GM12878 (cell line): ENCODE results near the gene ZDHHC1. TPM values are rescaled to one million over a fixed set of nuclear protein-coding genes. Genes with fewer than 3 reads are reported as not detected.
"Not testable (repeated sequence)": the region's sequence is repeated elsewhere in the genome, so short reads cannot be mapped to it uniquely, and the experiment has no call there.

Experiments
- ATAC-seq: fragments of 200-7000 bp; cut with Tn5 transposase; 3 replicates; pipeline ENCODE4 v1.9.1; 2020; ENCODE audit warnings: mild to moderate bottlenecking, moderate library complexity
- BruUV-seq: library from RNA; stranded (reverse); fragments of 400-500 nt; replicated peaks from 2 replicates; lab custom pipeline; 2021; lab: Mats Ljungman, UMichigan
- CTCF ChIA-PET: fragments of 300-600 bp; sonication (Branson Sonifier 250); formaldehyde crosslinking; extraction: SDS; loops from one replicate; lab custom pipeline; 2021; ENCODE audit warnings: inconsistent platforms; lab: Yijun Ruan, JAX
- POLR2A ChIA-PET: fragments of 350-600 bp; formaldehyde crosslinking; extraction: SDS; loops from one replicate; lab custom pipeline; 2021; ENCODE audit warnings: inconsistent platforms; lab: Charles Lee
- RAD21 ChIA-PET: fragments of 300-600 bp; sonication (Branson Sonifier 250); formaldehyde crosslinking; loops from one replicate; lab custom pipeline; 2023; ENCODE audit warnings: antibody characterized with exemption; ENCODE audit not compliant: unreplicated experiment; lab: Charles Lee
- SMC1A ChIA-PET: fragments of 300-600 bp; sonication (Branson Sonifier 250); formaldehyde crosslinking; loops from one replicate; lab custom pipeline; 2023; ENCODE audit not compliant: unreplicated experiment, uncharacterized antibody; lab: Charles Lee
- DNase-seq: peaks from one replicate; pipeline ENCODE4 v3.0.0-alpha.2; 2011; ENCODE audit warnings: low read depth, low spot score
- FAIRE-seq: peaks from 3 replicates; lab custom pipeline; 2011; peaks lifted over from hg19 to GRCh38; lab: Jason Lieb, UNC
- H2AFZ ChIP-seq: 2 replicates; pipeline ENCODE4 v1.6.0; 2011; ENCODE audit warnings: low read depth, low read length, control low read depth; ENCODE audit not compliant: control insufficient read depth
- H3K27ac ChIP-seq: 2 replicates; pipeline ENCODE4 v1.5.1; 2011; ENCODE audit warnings: control low read depth; ENCODE audit not compliant: control insufficient read depth, insufficient read depth
- H3K27me3 ChIP-seq, 2 experiments: replicated peaks in 1 of 2; 2 replicates each; pipeline versions ENCODE4 v1.6.0 to v1.6.1; 2011; ENCODE audit warnings: low read length in 1 of 2; ENCODE audit not compliant: control insufficient read depth in 2 of 2, insufficient read depth in 2 of 2
- H3K36me3 ChIP-seq, 2 experiments: 2 replicates each; pipeline ENCODE4 v1.5.1; 2011; ENCODE audit warnings: low read length in 1 of 2; ENCODE audit not compliant: control insufficient read depth in 2 of 2, insufficient read depth in 2 of 2
- H3K4me1 ChIP-seq: 2 replicates; pipeline ENCODE4 v1.6.1; 2011; ENCODE audit warnings: mild to moderate bottlenecking, low read length, moderate library complexity, mixed read lengths; ENCODE audit not compliant: control insufficient read depth, insufficient read depth
- H3K4me2 ChIP-seq: 2 replicates; pipeline ENCODE4 v1.6.0; 2011; ENCODE audit warnings: control low read depth; ENCODE audit not compliant: control insufficient read depth, insufficient read depth
- H3K4me3 ChIP-seq: fragments of 200-600 bp; sonication (generic); 2 replicates; pipeline ENCODE4 v1.5.1; 2016
- H3K79me2 ChIP-seq: 2 replicates; pipeline ENCODE4 v1.6.0; 2011; ENCODE audit warnings: low read length; ENCODE audit not compliant: control insufficient read depth, insufficient read depth
- H3K9ac ChIP-seq: 2 replicates; pipeline ENCODE4 v1.8.0; 2011; ENCODE audit warnings: low read length, control low read depth, mixed read lengths; ENCODE audit not compliant: control insufficient read depth, insufficient read depth
- H3K9me3 ChIP-seq: replicated peaks from 3 replicates; pipeline ENCODE4 v1.5.1; 2011; ENCODE audit warnings: mild to moderate bottlenecking, low read length; ENCODE audit not compliant: control insufficient read depth, insufficient read depth
- H4K20me1 ChIP-seq: 2 replicates; pipeline ENCODE4 v1.6.0; 2011; ENCODE audit not compliant: control insufficient read depth, insufficient read depth
- CREM ChIP-seq: IDR thresholded peaks from 2 replicates; pipeline ENCODE4 v1.6.1; 2014; ENCODE audit warnings: antibody characterized with exemption, low read depth
- EZH2 ChIP-seq: IDR thresholded peaks from 2 replicates; pipeline ENCODE4 v1.6.1; 2012; ENCODE audit warnings: low read depth, mild to moderate bottlenecking, control low read depth, inconsistent platforms, low read length, borderline replicate concordance; ENCODE audit not compliant: control insufficient read depth
- GATAD2B ChIP-seq: fragments of 450-650 bp; conservative IDR thresholded peaks from 2 replicates; pipeline ENCODE4 v1.6.1; 2017; ENCODE audit warnings: low read depth, mild to moderate bottlenecking, moderate library complexity
- HDAC6 ChIP-seq: fragments of 200-600 bp; sonication (generic); IDR thresholded peaks from one replicate; pipeline ENCODE4 v1.8.0; 2017; ENCODE audit warnings: antibody characterized with exemption; ENCODE audit not compliant: unreplicated experiment
- JUNB ChIP-seq: IDR thresholded peaks from 2 replicates; pipeline ENCODE4 v1.6.1; 2016; ENCODE audit warnings: antibody characterized with exemption, mild to moderate bottlenecking
- RAD21 ChIP-seq: IDR thresholded peaks from 2 replicates; pipeline ENCODE4 v1.6.1; 2011; ENCODE audit warnings: mild to moderate bottlenecking, low read depth, low read length, moderate library complexity; ENCODE audit not compliant: insufficient read depth
- RUNX3 ChIP-seq: IDR thresholded peaks from 2 replicates; pipeline ENCODE4 v1.6.1; 2012; ENCODE audit warnings: low read length, inconsistent platforms
- SPI1 ChIP-seq: IDR thresholded peaks from 2 replicates; pipeline ENCODE4 v1.6.1; 2011; ENCODE audit warnings: low read depth, mild to moderate bottlenecking, low read length, moderate library complexity, borderline replicate concordance; ENCODE audit not compliant: insufficient read depth
- ZNF384 ChIP-seq: IDR thresholded peaks from 2 replicates; pipeline ENCODE4 v1.6.1; 2012; ENCODE audit warnings: low read depth, mild to moderate bottlenecking, low read length, improper control_type of control experiment, borderline replicate concordance
- WGBS: methylation state at CpG from one replicate; pipeline ENCODE4 v1.1.6; 2016; ENCODE audit warnings: low lambda C conversion rate; ENCODE audit not compliant: insufficient replicate concordance, insufficient coverage; ENCODE audit errors: missing lambda C conversion rate; 5-methylcytosine and 5-hydroxymethylcytosine counted together
- in situ Hi-C: fragments of 300-500 bp; cut with MboI; formaldehyde crosslinking; loops from 9 replicates; pipeline ENCODE4 v1.14.3; 2018; ENCODE audit warnings: mixed read lengths
- intact Hi-C: fragments of 100-400 bp; cut with micrococcal nuclease; formaldehyde crosslinking; loops from one replicate; pipeline ENCODE4 v1.14.2; 2022; ENCODE audit not compliant: unreplicated experiment
- polyA plus RNA-seq, 11 experiments: library from polyadenylated mRNA; depleted of rRNA in 4 of 11; unstranded in 6 of 11; stranded (reverse) in 5 of 11; fragments of >200 nt; fragmentation: Nextera tagmentation in 4 of 11; fragmentation: Illumina TruSeq in 1 of 11; extraction: Ambion mirVana in 4 of 11; extraction: Trizol in 1 of 11; gene quantifications; 1 replicate in 1 of 11; 2 replicates in 10 of 11; pipeline versions ENCODE4 v1.2.1 to v1.2.3, GENCODE V29; 2011 to 2016; ENCODE audit warnings: inconsistent platforms in 2 of 11, missing spikeins in 2 of 11, low read depth in 1 of 11
- total RNA-seq, 4 experiments: library from RNA; depleted of rRNA in 3 of 4; stranded (reverse); fragments of >200 nt in 3 of 4; fragmentation: Illumina TruSeq in 1 of 4; extraction: Trizol in 1 of 4; gene quantifications; 2 replicates each; pipeline versions ENCODE4 v1.2.1 to v1.2.3, GENCODE V29; 2013 to 2021
- TF ChIP-seq, protein P1 (sequence below): fragments of 450-650 bp; IDR thresholded peaks from 2 replicates; pipeline ENCODE4 v1.6.1; 2016; ENCODE audit warnings: mild to moderate bottlenecking
- TF ChIP-seq, protein P2 (sequence below): IDR thresholded peaks from 2 replicates; pipeline ENCODE4 v1.6.1; 2012; ENCODE audit warnings: low read length, inconsistent platforms
- TF ChIP-seq, protein P3 (sequence below): fragments of 450-650 bp; IDR thresholded peaks from 2 replicates; pipeline ENCODE4 v1.6.1; 2017; ENCODE audit warnings: mild to moderate bottlenecking

ZDHHC1 gene
- total and polyA plus RNA-seq, 10 of the 15 experiments (the other 5 are each of a cell fraction or from before 2014, with no cell fraction given), result 0.07 to 1.2 (median 0.66) TPM; not detected in 2

DNA sequence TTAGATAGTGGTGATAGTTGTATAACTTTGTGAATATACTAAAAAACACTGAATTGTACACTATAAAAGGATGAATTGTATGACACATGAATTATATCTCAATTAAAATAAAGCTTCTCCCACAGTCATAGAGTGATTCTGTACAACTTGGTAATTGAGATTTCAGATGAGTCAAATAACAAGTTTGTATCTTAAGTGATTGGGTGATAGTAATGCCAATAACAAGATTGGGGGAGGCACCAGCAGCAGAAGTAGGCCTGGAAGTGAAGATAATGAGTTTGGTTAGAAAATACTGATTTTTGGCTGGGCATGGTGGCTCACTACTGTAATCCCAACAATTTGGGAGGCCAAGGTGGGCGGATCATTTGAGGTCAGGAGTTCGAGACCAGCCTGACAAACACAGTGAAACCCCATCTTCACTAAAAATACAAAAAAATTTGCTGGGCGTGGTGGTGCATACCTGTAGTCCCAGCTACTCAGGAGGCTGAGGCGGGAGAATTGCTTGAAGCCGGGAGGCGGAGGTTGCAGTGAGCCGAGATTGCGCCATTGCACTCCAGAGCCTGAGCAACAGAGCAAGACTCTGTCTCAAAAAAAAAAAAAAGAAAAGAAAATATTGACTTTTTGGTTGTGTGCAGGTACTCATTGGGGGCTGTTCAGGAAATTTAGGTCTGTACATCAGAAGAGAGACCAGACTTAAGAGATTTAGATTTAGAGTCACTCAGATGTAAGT is 56.6 kb downstream of the ZDHHC1 start:
- H3K9me3 ChIP-seq, H3K9ac ChIP-seq, H3K4me1 ChIP-seq, H4K20me1 ChIP-seq, H3K36me3 ChIP-seq, ATAC-seq, H2AFZ ChIP-seq, DNase-seq, H3K4me2 ChIP-seq, in situ Hi-C loops, H3K4me3 ChIP-seq, H3K27me3 ChIP-seq, H3K27ac ChIP-seq, RAD21 ChIA-PET, intact Hi-C loops, CTCF ChIA-PET, BruUV-seq, FAIRE-seq, H3K79me2 ChIP-seq: not testable (repeated sequence)
- 55% methylated on average over 8 of the region's 8 CpGs for WGBS
- ChIA-PET SMC1A (interaction anchor here (0.7 kb wide), 1 partner anchor 632 kb away, joined by 3 read pairs; no protein-coding TSS in a partner anchor), POLR2A (interaction anchor here (0.7 kb wide), 1 partner anchor 1967 kb away, joined by 4 read pairs; no protein-coding TSS in a partner anchor)
- TF ChIP-seq, protein P1, sequence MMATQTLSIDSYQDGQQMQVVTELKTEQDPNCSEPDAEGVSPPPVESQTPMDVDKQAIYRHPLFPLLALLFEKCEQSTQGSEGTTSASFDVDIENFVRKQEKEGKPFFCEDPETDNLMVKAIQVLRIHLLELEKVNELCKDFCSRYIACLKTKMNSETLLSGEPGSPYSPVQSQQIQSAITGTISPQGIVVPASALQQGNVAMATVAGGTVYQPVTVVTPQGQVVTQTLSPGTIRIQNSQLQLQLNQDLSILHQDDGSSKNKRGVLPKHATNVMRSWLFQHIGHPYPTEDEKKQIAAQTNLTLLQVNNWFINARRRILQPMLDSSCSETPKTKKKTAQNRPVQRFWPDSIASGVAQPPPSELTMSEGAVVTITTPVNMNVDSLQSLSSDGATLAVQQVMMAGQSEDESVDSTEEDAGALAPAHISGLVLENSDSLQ, result peak; percentile 38

- BruUV-seq, result no TSS peak
- in situ Hi-C loops (no loop called here), intact Hi-C loops (no loop called here)
- DNase-seq (no peak), ATAC-seq (no peak), FAIRE-seq (no peak)
- H3K4me1 ChIP-seq, result no peaks in the 10 kb centered on the region
- no peak overlapping the region for H3K4me3 ChIP-seq
- H3K9me3 ChIP-seq, result no peaks in the 10 kb centered on the region
- no peaks in the 10 kb centered on the region for H3K36me3 ChIP-seq
- peaks cover 0 to 2% of the 10 kb centered on the region in 2 experiments; a peak in 1 of 4 replicates for H3K27me3 ChIP-seq
- ChIA-PET SMC1A (interaction anchor here (0.6 to 0.7 kb wide), 2 partner anchors 96 to 175 kb away, joined by 3 to 4 read pairs; no protein-coding TSS in a partner anchor), RAD21 (no interaction called here), CTCF (interaction anchor here (1.0 to 1.3 kb wide), 4 partner anchors 11 to 73 kb away, joined by 3 to 5 read pairs (median 4); no protein-coding TSS in a partner anchor), POLR2A (no interaction called here)
- H3K27ac ChIP-seq, result no peak overlapping the region
- H4K20me1 ChIP-seq, result no peaks in the 10 kb centered on the region
- no peak overlapping the region for H2AFZ ChIP-seq
- no peak overlapping the region for H3K4me2 ChIP-seq
- WGBS, result 63% methylated on average over 4 of the region's 4 CpGs
- H3K79me2 ChIP-seq, result no peaks in the 10 kb centered on the region
- TF ChIP-seq EZH2 (no peak), JUNB (no peak), GATAD2B (no peak), HDAC6 (no peak), RUNX3 (no peak), ZNF384 (no peak), RAD21 (no peak), CREM (no peak), SPI1 (no peak)
- TF ChIP-seq, protein P2, sequence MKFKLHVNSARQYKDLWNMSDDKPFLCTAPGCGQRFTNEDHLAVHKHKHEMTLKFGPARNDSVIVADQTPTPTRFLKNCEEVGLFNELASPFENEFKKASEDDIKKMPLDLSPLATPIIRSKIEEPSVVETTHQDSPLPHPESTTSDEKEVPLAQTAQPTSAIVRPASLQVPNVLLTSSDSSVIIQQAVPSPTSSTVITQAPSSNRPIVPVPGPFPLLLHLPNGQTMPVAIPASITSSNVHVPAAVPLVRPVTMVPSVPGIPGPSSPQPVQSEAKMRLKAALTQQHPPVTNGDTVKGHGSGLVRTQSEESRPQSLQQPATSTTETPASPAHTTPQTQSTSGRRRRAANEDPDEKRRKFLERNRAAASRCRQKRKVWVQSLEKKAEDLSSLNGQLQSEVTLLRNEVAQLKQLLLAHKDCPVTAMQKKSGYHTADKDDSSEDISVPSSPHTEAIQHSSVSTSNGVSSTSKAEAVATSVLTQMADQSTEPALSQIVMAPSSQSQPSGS, result no peak
- TF ChIP-seq, protein P3, sequence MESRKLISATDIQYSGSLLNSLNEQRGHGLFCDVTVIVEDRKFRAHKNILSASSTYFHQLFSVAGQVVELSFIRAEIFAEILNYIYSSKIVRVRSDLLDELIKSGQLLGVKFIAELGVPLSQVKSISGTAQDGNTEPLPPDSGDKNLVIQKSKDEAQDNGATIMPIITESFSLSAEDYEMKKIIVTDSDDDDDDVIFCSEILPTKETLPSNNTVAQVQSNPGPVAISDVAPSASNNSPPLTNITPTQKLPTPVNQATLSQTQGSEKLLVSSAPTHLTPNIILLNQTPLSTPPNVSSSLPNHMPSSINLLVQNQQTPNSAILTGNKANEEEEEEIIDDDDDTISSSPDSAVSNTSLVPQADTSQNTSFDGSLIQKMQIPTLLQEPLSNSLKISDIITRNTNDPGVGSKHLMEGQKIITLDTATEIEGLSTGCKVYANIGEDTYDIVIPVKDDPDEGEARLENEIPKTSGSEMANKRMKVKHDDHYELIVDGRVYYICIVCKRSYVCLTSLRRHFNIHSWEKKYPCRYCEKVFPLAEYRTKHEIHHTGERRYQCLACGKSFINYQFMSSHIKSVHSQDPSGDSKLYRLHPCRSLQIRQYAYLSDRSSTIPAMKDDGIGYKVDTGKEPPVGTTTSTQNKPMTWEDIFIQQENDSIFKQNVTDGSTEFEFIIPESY, result no peak
- H3K9ac ChIP-seq, result no peak overlapping the region
Measured at GRCh38 chr16:67357561-67357960, 58.7 kb downstream of the ZDHHC1 start.
